Astrocyte of the cerebellum (primary cell): Measurements from ENCODE around the gene APPL2.

Source experiments
- DNase-seq: peaks from one replicate; pipeline ENCODE4 v3.0.0-alpha.2; 2011; ENCODE audit warnings: low read depth
- H3K4me3 ChIP-seq: 2 replicates; pipeline ENCODE4 v1.5.1; 2011; ENCODE audit warnings: mild to moderate bottlenecking, low read depth, low read length, moderate library complexity
- CTCF ChIP-seq: IDR thresholded peaks from 2 replicates; pipeline ENCODE4 v1.5.1; 2012; ENCODE audit warnings: low read length, low read depth, moderate library complexity, mild to moderate bottlenecking; ENCODE audit errors: missing control alignments
- in situ Hi-C: cut with HindIII; loops from 2 replicates; pipeline ENCODE4 v1.10.0; 2017; ENCODE audit warnings: low sequenced_read_pairs

APPL2 gene

GRCh38 chr12:105271364-105271763 is 35.4 kb upstream of the APPL2 start:
- in situ Hi-C loops, result no loop called here
- DNase-seq, result no peak
- no peak for TF ChIP-seq CTCF
- no peak overlapping the region for H3K4me3 ChIP-seq

- no peak for TF ChIP-seq CTCF
- no peak overlapping the region for H3K4me3 ChIP-seq
- in situ Hi-C loops, result no loop called here
- no peak for DNase-seq
These were observed 34.8 kb upstream of the APPL2 start for GRCh38 chr12:105270671-105271255.

GRCh38 chr12:105267711-105268110 is 31.7 kb upstream of the APPL2 start:
- in situ Hi-C loops, result no loop called here

GRCh38 chr12:105264771-105265170 is 28.8 kb upstream of the APPL2 start:
- TF ChIP-seq CTCF, result no peak
- no peak for DNase-seq
- H3K4me3 ChIP-seq, result no peak overlapping the region
- in situ Hi-C loops, result no loop called here

More at GRCh38 chr12:105267711-105268110, 31.7 kb upstream of the APPL2 start:
- DNase-seq, result no peak
- no peak for TF ChIP-seq CTCF
- no peak overlapping the region for H3K4me3 ChIP-seq

GRCh38 chr12:105262461-105263184 is 26.6 kb upstream of the APPL2 start:
- TF ChIP-seq CTCF, result no peak
- no peak for DNase-seq
- H3K4me3 ChIP-seq, result no peak overlapping the region
- in situ Hi-C loops, result no loop called here

GRCh38 chr12:105261010-105261409 is 25.0 kb upstream of the APPL2 start:
- in situ Hi-C loops, result no loop called here
- DNase-seq, result no peak
- no peak overlapping the region for H3K4me3 ChIP-seq
- no peak for TF ChIP-seq CTCF
